ENCODE results near the gene ARFGAP3. TPM values are rescaled to one million over a fixed set of nuclear protein-coding genes. Genes with fewer than 3 reads are reported as not detected.

The ARFGAP3 gene
- total RNA-seq, 2 donors from 2014 or later, result 52.9 to 68.9 TPM

GRCh38 chr22:42889304-42889703 is 32.2 kb upstream of the ARFGAP3 start:
- Histone ChIP-seq H3K4me1 (ENCODE audit: control insufficient read depth in 1 of 2, low read depth in 2 of 2) (peaks cover 5 to 26% of the 10 kb centered on the region in 2 donors), H3K36me3 (peaks cover 46% of the 10 kb centered on the region), H3K9me3 (no peaks in the 10 kb centered on the region), H3K4me3 (no peak overlapping the region), H3K27me3 (replicated peaks; ENCODE audit: insufficient read depth) (no peaks in the 10 kb centered on the region), H3K27ac (no peak overlapping the region)
- ATAC-seq (ENCODE audit: insufficient number of reproducible peaks, low FRiP score, low read depth), result no peak
- TF ChIP-seq, protein P1, sequence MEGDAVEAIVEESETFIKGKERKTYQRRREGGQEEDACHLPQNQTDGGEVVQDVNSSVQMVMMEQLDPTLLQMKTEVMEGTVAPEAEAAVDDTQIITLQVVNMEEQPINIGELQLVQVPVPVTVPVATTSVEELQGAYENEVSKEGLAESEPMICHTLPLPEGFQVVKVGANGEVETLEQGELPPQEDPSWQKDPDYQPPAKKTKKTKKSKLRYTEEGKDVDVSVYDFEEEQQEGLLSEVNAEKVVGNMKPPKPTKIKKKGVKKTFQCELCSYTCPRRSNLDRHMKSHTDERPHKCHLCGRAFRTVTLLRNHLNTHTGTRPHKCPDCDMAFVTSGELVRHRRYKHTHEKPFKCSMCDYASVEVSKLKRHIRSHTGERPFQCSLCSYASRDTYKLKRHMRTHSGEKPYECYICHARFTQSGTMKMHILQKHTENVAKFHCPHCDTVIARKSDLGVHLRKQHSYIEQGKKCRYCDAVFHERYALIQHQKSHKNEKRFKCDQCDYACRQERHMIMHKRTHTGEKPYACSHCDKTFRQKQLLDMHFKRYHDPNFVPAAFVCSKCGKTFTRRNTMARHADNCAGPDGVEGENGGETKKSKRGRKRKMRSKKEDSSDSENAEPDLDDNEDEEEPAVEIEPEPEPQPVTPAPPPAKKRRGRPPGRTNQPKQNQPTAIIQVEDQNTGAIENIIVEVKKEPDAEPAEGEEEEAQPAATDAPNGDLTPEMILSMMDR (IDR thresholded peaks at IDR 0.05), result no peak
- no peak for DNase-seq (ENCODE audit: low spot score)

GRCh38 chr22:42887523-42888507 is 30.7 kb upstream of the ARFGAP3 start:
- no peak overlapping the region for H3K27ac ChIP-seq
- no peak overlapping the region for H3K4me3 ChIP-seq
- ATAC-seq (ENCODE audit: insufficient number of reproducible peaks, low FRiP score, low read depth), result no peak
- no peaks in the 10 kb centered on the region for H3K27me3 ChIP-seq (replicated peaks; ENCODE audit: insufficient read depth)
- TF ChIP-seq, protein P1 (IDR thresholded peaks at IDR 0.05), result no peak
- H3K36me3 ChIP-seq, result peaks cover 60% of the 10 kb centered on the region
- peaks cover under 1 to 16% of the 10 kb centered on the region in 2 donors for H3K4me1 ChIP-seq (ENCODE audit: control insufficient read depth in 1 of 2, low read depth in 2 of 2)
- H3K9me3 ChIP-seq, result no peaks in the 10 kb centered on the region
- DNase-seq (ENCODE audit: low spot score), result no peak

GRCh38 chr22:42887120-42887519 is 30.0 kb upstream of the ARFGAP3 start:
- H3K27me3 ChIP-seq (replicated peaks; ENCODE audit: insufficient read depth), result no peaks in the 10 kb centered on the region
- ATAC-seq (ENCODE audit: insufficient number of reproducible peaks, low FRiP score, low read depth) (no peak), DNase-seq (ENCODE audit: low spot score) (no peak)
- H3K4me3 ChIP-seq, result no peak overlapping the region
- TF ChIP-seq, protein P1 (IDR thresholded peaks at IDR 0.05), result no peak
- H3K36me3 ChIP-seq, result peaks cover 67% of the 10 kb centered on the region
- peaks cover 0 to 9% of the 10 kb centered on the region in 2 donors for H3K4me1 ChIP-seq (ENCODE audit: control insufficient read depth in 1 of 2, low read depth in 2 of 2)
- H3K9me3 ChIP-seq, result no peaks in the 10 kb centered on the region
- no peak overlapping the region for H3K27ac ChIP-seq

- no peak overlapping the region for H3K4me3 ChIP-seq
- no peak for ATAC-seq (ENCODE audit: insufficient number of reproducible peaks, low FRiP score, low read depth)
- peaks cover 0 to 7% of the 10 kb centered on the region in 2 donors for H3K4me1 ChIP-seq (ENCODE audit: control insufficient read depth in 1 of 2, low read depth in 2 of 2)
- no peaks in the 10 kb centered on the region for H3K27me3 ChIP-seq (replicated peaks; ENCODE audit: insufficient read depth)
- H3K9me3 ChIP-seq, result no peaks in the 10 kb centered on the region
- TF ChIP-seq, protein P1 (IDR thresholded peaks at IDR 0.05), result no peak
- peaks cover 72% of the 10 kb centered on the region for H3K36me3 ChIP-seq
- no peak for DNase-seq (ENCODE audit: low spot score)
- H3K27ac ChIP-seq, result no peak overlapping the region
Measured at GRCh38 chr22:42885446-42885845, 28.4 kb upstream of the ARFGAP3 start.

DNA sequence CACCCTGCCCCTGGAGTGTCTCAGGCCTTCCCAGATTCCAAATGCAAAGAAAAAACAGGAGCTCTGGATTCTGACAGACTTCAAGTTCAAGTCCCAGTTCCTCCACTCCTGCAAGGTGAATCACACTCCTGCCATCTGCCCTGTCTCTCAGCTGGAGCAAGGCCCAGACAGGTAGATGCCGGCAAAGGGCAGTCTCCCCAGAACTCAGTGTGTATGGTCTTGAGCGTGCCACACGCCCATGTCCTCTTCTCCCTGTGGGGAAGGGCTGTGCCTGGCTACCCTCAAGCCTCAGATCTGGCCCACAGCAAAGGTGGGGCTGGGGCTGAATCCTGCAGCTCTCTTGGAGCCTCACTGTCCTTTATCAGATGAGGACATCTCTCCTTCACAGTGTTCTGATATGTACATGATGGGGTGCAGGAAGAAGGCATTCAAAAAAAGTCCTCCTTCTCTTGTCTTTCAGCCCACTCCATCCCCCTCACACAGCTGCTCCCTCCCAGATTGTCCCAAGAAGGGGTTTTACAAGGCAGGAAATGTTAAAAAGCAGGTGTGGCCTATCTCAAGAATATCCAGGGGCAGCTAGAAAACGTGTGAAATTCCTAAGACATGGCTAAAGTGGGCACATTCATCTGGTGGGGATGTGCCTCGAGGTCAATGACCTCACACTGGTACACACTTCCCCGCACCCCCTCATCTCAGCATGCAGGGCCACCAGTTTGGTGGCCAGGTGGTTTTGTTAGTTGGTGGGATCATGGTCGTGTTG is 27.7 kb upstream of the ARFGAP3 start:
- Histone ChIP-seq H3K27ac (no peak overlapping the region), H3K4me3 (no peak overlapping the region), H3K27me3 (replicated peaks; ENCODE audit: insufficient read depth) (no peaks in the 10 kb centered on the region), H3K4me1 (ENCODE audit: control insufficient read depth in 1 of 2, low read depth in 2 of 2) (peaks cover 0 to 7% of the 10 kb centered on the region in 2 donors), H3K36me3 (peaks cover 79% of the 10 kb centered on the region), H3K9me3 (no peaks in the 10 kb centered on the region)
- DNase-seq (ENCODE audit: low spot score) (no peak), ATAC-seq (ENCODE audit: insufficient number of reproducible peaks, low FRiP score, low read depth) (no peak)
- TF ChIP-seq, protein P1 (IDR thresholded peaks at IDR 0.05), result no peak
